H9 (cell line): ENCODE results near the gene MADCAM1. TPM values are rescaled to one million over a fixed set of nuclear protein-coding genes. Genes with fewer than 3 reads are reported as not detected.

ENCODE experiments used
- DNase-seq: peaks from one replicate; pipeline ENCODE4 v3.0.0-alpha.2; 2017
- H2AFZ ChIP-seq: one replicate; pipeline ENCODE4 v1.6.1; 2013; ENCODE audit warnings: mild to moderate bottlenecking, low read length, control low read depth, moderate library complexity
- H2AK5ac ChIP-seq: 2 replicates; pipeline ENCODE4 v1.6.1; 2013; ENCODE audit warnings: low read length, control low read depth, mixed read lengths; ENCODE audit not compliant: insufficient read length
- H2BK120ac ChIP-seq: one replicate; pipeline ENCODE4 v1.6.1; 2013; ENCODE audit warnings: low read depth, mild to moderate bottlenecking, low read length, control low read depth, inconsistent platforms; ENCODE audit not compliant: poor library complexity, severe bottlenecking
- H2BK12ac ChIP-seq: 2 replicates; pipeline ENCODE4 v1.6.1; 2013; ENCODE audit warnings: low read length, control low read depth, mixed read lengths, low read depth; ENCODE audit not compliant: insufficient read length
- H2BK15ac ChIP-seq: 2 replicates; pipeline ENCODE4 v1.6.1; 2013; ENCODE audit warnings: low read depth, low read length, control low read depth
- H2BK20ac ChIP-seq: one replicate; pipeline ENCODE4 v1.6.1; 2013; ENCODE audit warnings: low read depth, mild to moderate bottlenecking, low read length, control low read depth, inconsistent platforms; ENCODE audit not compliant: poor library complexity, severe bottlenecking
- H2BK5ac ChIP-seq: 2 replicates; pipeline ENCODE4 v1.6.1; 2013; ENCODE audit warnings: low read length, control low read depth, mixed read lengths; ENCODE audit not compliant: insufficient read length
- H3K14ac ChIP-seq: 2 replicates; pipeline ENCODE4 v1.6.1; 2013; ENCODE audit warnings: low read length, control low read depth; ENCODE audit not compliant: insufficient read depth
- H3K18ac ChIP-seq: 2 replicates; pipeline ENCODE4 v1.6.1; 2013; ENCODE audit warnings: low read depth, mild to moderate bottlenecking, mixed read lengths, low read length, control low read depth; ENCODE audit not compliant: insufficient read length
- H3K23ac ChIP-seq: 2 replicates; pipeline ENCODE4 v1.6.1; 2013; ENCODE audit warnings: low read length, control low read depth, mixed read lengths, low read depth; ENCODE audit not compliant: insufficient read length
- H3K23me2 ChIP-seq: 2 replicates; pipeline ENCODE4 v1.6.1; 2013; ENCODE audit warnings: low read depth, mild to moderate bottlenecking, mixed read lengths, low read length, control low read depth; ENCODE audit not compliant: insufficient read length, poor library complexity, severe bottlenecking
- H3K27ac ChIP-seq: 2 replicates; pipeline ENCODE4 v1.5.1; 2013; ENCODE audit warnings: low read length, control low read depth, mixed read lengths, low read depth; ENCODE audit not compliant: insufficient read length
- H3K27me3 ChIP-seq: 2 replicates; pipeline ENCODE4 v1.6.1; 2013; ENCODE audit warnings: low read length, control low read depth, inconsistent platforms; ENCODE audit not compliant: insufficient read depth
- H3K4ac ChIP-seq: 2 replicates; pipeline ENCODE4 v1.6.1; 2013; ENCODE audit warnings: low read depth, mild to moderate bottlenecking, control low read depth, inconsistent platforms, low read length, moderate library complexity
- H3K4me1 ChIP-seq: 2 replicates; pipeline ENCODE4 v1.6.1; 2013; ENCODE audit warnings: low read length, control low read depth, inconsistent platforms; ENCODE audit not compliant: insufficient read depth
- H3K4me2 ChIP-seq: 2 replicates; pipeline ENCODE4 v1.6.1; 2013; ENCODE audit warnings: low read length, control low read depth, mixed read lengths; ENCODE audit not compliant: insufficient read length, insufficient read depth
- H3K56ac ChIP-seq: 2 replicates; pipeline ENCODE4 v1.6.1; 2013; ENCODE audit warnings: low read depth, mild to moderate bottlenecking, mixed read lengths, low read length, control low read depth; ENCODE audit not compliant: insufficient read length
- H3K79me1 ChIP-seq: 2 replicates; pipeline ENCODE4 v1.6.1; 2013; ENCODE audit warnings: low read depth, mild to moderate bottlenecking, moderate library complexity, low read length, control low read depth, inconsistent platforms; ENCODE audit not compliant: insufficient read depth, poor library complexity, severe bottlenecking
- H3K79me2 ChIP-seq: 2 replicates; pipeline ENCODE4 v1.6.1; 2013; ENCODE audit warnings: low read length, control low read depth, inconsistent platforms; ENCODE audit not compliant: insufficient read depth
- H3K9ac ChIP-seq: 2 replicates; pipeline ENCODE4 v1.6.1; 2013; ENCODE audit warnings: low read length, control low read depth, mixed read lengths; ENCODE audit not compliant: insufficient read length; ENCODE audit errors: extremely low read depth
- H3K9me3 ChIP-seq: one replicate; pipeline ENCODE4 v1.6.1; 2013; ENCODE audit warnings: low read depth, low read length, inconsistent platforms; ENCODE audit not compliant: control insufficient read depth
- H3T11ph ChIP-seq: one replicate; pipeline ENCODE4 v1.6.1; 2013; ENCODE audit warnings: mild to moderate bottlenecking, low read length, control low read depth, inconsistent platforms
- H4K20me1 ChIP-seq: one replicate; pipeline ENCODE4 v1.6.1; 2013; ENCODE audit not compliant: control insufficient read depth, insufficient read length, insufficient read depth
- H4K5ac ChIP-seq: 2 replicates; pipeline ENCODE4 v1.6.1; 2013; ENCODE audit warnings: low read depth, mild to moderate bottlenecking, mixed read lengths, low read length, control low read depth; ENCODE audit not compliant: insufficient read length
- H4K8ac ChIP-seq: replicated peaks from 2 replicates; pipeline ENCODE4 v1.6.1; 2013; ENCODE audit warnings: low read length, control low read depth, mixed read lengths, low read depth; ENCODE audit not compliant: insufficient read length
- H4K91ac ChIP-seq: 2 replicates; pipeline ENCODE4 v1.6.1; 2013; ENCODE audit warnings: low read depth, mild to moderate bottlenecking, moderate library complexity, mixed read lengths, low read length, control low read depth; ENCODE audit not compliant: insufficient read length
- H3K27ac Mint-ChIP-seq, 3 experiments: 2 replicates in 2 of 3; 3 replicates in 1 of 3; pipeline ENCODE4 v1.8.0; 2020 to 2021; ENCODE audit warnings: mixed read lengths in 3 of 3, mild to moderate bottlenecking in 1 of 3, moderate library complexity in 1 of 3
- H3K27me3 Mint-ChIP-seq: 2 replicates; pipeline ENCODE4 v1.8.0; 2021; ENCODE audit warnings: low read depth, mild to moderate bottlenecking, moderate library complexity, mixed read lengths
- H3K36me3 Mint-ChIP-seq, 3 experiments: 2 replicates in 2 of 3; 3 replicates in 1 of 3; pipeline ENCODE4 v1.8.0; 2020 to 2021; ENCODE audit warnings: low read depth in 3 of 3, mixed read lengths in 3 of 3; ENCODE audit not compliant: insufficient read depth in 1 of 3
- H3K4me1 Mint-ChIP-seq, 2 experiments: 2 replicates each; pipeline ENCODE4 v1.8.0; 2020; ENCODE audit warnings: mixed read lengths in 2 of 2
- H3K4me3 Mint-ChIP-seq, 2 experiments: 2 replicates in 1 of 2; 3 replicates in 1 of 2; pipeline ENCODE4 v1.8.0; 2020 to 2021; ENCODE audit warnings: mild to moderate bottlenecking in 2 of 2, mixed read lengths in 2 of 2, moderate library complexity in 1 of 2
- H3K9me3 Mint-ChIP-seq, 2 experiments: 2 replicates in 1 of 2; 3 replicates in 1 of 2; pipeline ENCODE4 v1.8.0; 2020; ENCODE audit warnings: mild to moderate bottlenecking in 2 of 2, mixed read lengths in 2 of 2, moderate library complexity in 1 of 2
- CTCF ChIP-seq: fragments of 200-600 bp; sonication (generic); conservative IDR thresholded peaks from 3 replicates; pipeline ENCODE4 v1.8.0; 2021; ENCODE audit warnings: antibody characterized with exemption, mild to moderate bottlenecking
- WGBS: extraction: QIAGEN DNeasy Blood & Tissue Kit; methylation state at CpG from one replicate; pipeline ENCODE4 v1.1.7; 2013; ENCODE audit warnings: missing lambda C conversion rate, low lambda C conversion rate, mixed read lengths; ENCODE audit not compliant: insufficient read length; ENCODE audit errors: extremely low coverage; 5-methylcytosine and 5-hydroxymethylcytosine counted together
- total RNA-seq: library from RNA; stranded (reverse); gene quantifications from 2 replicates; pipeline ENCODE4 v1.2.1, GENCODE V29; 2021

The MADCAM1 gene
- total RNA-seq, 1 experiment from 2014 or later = 1.2 TPM

GRCh38 chr19:519449-519865 is 23.2 kb downstream of the MADCAM1 start:
- no peak overlapping the region for H2BK15ac ChIP-seq
- no peak overlapping the region for H3K9ac ChIP-seq
- no peaks in the 10 kb centered on the region for H3K79me1 ChIP-seq
- no peaks in the 10 kb centered on the region for H4K20me1 ChIP-seq
- Mint-ChIP-seq H3K4me1 (peaks cover 2 to 10% of the 10 kb centered on the region in 2 experiments; a peak in 2 of 4 replicates), H3K4me3 (no peak overlapping the region), H3K27me3 (peaks cover 37% of the 10 kb centered on the region), H3K36me3 (peaks cover 3 to 9% (median 3%) of the 10 kb centered on the region in 3 experiments; a peak in 5 of 7 replicates), H3K27ac (no peak overlapping the region), H3K9me3 (no peaks in the 10 kb centered on the region; a peak in 1 of 5 replicates)
- H4K8ac ChIP-seq = no peak overlapping the region
- no peak for TF ChIP-seq CTCF
- H2AFZ ChIP-seq = no peak overlapping the region
- H2AK5ac ChIP-seq = no peak overlapping the region
- H3K4ac ChIP-seq = no peak overlapping the region
- no peak overlapping the region for H4K91ac ChIP-seq
- no peak overlapping the region for H2BK20ac ChIP-seq
- no peaks in the 10 kb centered on the region for H3K79me2 ChIP-seq
- H3K23me2 ChIP-seq = peaks cover 5% of the 10 kb centered on the region
- DNase-seq = no peak
- WGBS = no CpG with 5 or more reads among the region's 45 CpGs
- H3K14ac ChIP-seq = no peak overlapping the region
- no peak overlapping the region for H2BK120ac ChIP-seq
- H3K27me3 ChIP-seq = no peaks in the 10 kb centered on the region
- no peak overlapping the region for H3K4me2 ChIP-seq
- no peak overlapping the region for H3K18ac ChIP-seq
- H4K5ac ChIP-seq = no peak overlapping the region
- no peak overlapping the region for H3T11ph ChIP-seq
- no peak overlapping the region for H2BK5ac ChIP-seq
- no peaks in the 10 kb centered on the region for H3K9me3 ChIP-seq
- H3K56ac ChIP-seq = no peak overlapping the region
- no peak overlapping the region for H3K23ac ChIP-seq
- H3K4me1 ChIP-seq = no peaks in the 10 kb centered on the region
- H3K27ac ChIP-seq = no peak overlapping the region
- H2BK12ac ChIP-seq = no peak overlapping the region
